ENCODE measurements around the gene KIAA1143.

DNA sequence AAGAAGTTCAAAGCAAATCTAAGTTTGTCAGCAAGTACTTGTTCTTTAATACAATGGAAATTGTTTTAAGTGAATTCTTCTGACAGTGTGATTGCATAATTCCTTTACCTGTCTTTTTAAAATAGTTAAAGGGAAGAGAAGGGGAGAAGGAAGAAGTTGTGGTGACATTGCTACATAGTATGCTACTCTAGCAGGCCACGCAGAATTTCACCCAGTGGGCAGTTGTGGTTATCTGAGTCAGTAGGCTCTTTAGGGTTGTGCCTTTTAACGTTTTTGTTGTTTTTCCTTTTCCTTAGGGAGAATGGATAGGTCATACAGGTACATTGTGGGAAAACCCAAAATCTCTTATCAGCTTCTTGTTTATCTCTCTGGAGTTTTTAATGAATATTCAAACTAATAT is 40.6 kb upstream of the KIAA1143 start:
- TF ChIP-seq, protein P1, sequence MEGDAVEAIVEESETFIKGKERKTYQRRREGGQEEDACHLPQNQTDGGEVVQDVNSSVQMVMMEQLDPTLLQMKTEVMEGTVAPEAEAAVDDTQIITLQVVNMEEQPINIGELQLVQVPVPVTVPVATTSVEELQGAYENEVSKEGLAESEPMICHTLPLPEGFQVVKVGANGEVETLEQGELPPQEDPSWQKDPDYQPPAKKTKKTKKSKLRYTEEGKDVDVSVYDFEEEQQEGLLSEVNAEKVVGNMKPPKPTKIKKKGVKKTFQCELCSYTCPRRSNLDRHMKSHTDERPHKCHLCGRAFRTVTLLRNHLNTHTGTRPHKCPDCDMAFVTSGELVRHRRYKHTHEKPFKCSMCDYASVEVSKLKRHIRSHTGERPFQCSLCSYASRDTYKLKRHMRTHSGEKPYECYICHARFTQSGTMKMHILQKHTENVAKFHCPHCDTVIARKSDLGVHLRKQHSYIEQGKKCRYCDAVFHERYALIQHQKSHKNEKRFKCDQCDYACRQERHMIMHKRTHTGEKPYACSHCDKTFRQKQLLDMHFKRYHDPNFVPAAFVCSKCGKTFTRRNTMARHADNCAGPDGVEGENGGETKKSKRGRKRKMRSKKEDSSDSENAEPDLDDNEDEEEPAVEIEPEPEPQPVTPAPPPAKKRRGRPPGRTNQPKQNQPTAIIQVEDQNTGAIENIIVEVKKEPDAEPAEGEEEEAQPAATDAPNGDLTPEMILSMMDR (IDR thresholded peaks at IDR 0.05), result no peak
- no peak for TF ChIP-seq POLR2AphosphoS5 (IDR thresholded peaks at IDR 0.05; ENCODE audit: insufficient read depth in 1 of 2, low read depth in 1 of 2)

Data from vagina (tissue), 2 donors.